ENCODE data around the gene HTR3A.

HTR3A gene

GRCh38 chr11:114000526-114000925 lies 25.6 kb downstream of the HTR3A start:
- no peak for DNase-seq
- no peaks in the 10 kb centered on the region for H3K9me3 ChIP-seq
- H3K4me3 ChIP-seq (ENCODE audit: low read depth, low read length) = no peak overlapping the region
- H3K27me3 ChIP-seq = no peaks in the 10 kb centered on the region
- no peaks in the 10 kb centered on the region for H3K36me3 ChIP-seq
- H3K4me1 ChIP-seq = no peaks in the 10 kb centered on the region
- TF ChIP-seq CTCF (IDR thresholded peaks at IDR 0.05; ENCODE audit: low read depth, low read length) = no peak

- DNase-seq = no peak
- no peak for TF ChIP-seq CTCF (IDR thresholded peaks at IDR 0.05; ENCODE audit: low read depth, low read length)
- H3K36me3 ChIP-seq = no peaks in the 10 kb centered on the region
- H3K4me3 ChIP-seq (ENCODE audit: low read depth, low read length) = no peak overlapping the region
- H3K27me3 ChIP-seq = no peaks in the 10 kb centered on the region
- H3K4me1 ChIP-seq = no peaks in the 10 kb centered on the region
- no peaks in the 10 kb centered on the region for H3K9me3 ChIP-seq
These were observed 26.5 kb downstream of the HTR3A start for GRCh38 chr11:114001416-114001815.

GRCh38 chr11:114008331-114008730 lies 33.4 kb downstream of the HTR3A start:
- Histone ChIP-seq H3K27me3 (0 out of 2 replicates have a peak, but pooled peaks cover 5% of the 10 kb centered on the region), H3K4me1 (no peaks in the 10 kb centered on the region), H3K36me3 (no peaks in the 10 kb centered on the region), H3K4me3 (ENCODE audit: low read depth, low read length) (no peak overlapping the region), H3K9me3 (no peaks in the 10 kb centered on the region)
- TF ChIP-seq CTCF (IDR thresholded peaks at IDR 0.05; ENCODE audit: low read depth, low read length) = no peak
- DNase-seq = no peak

GRCh38 chr11:114010931-114011330 lies 36.0 kb downstream of the HTR3A start:
- TF ChIP-seq CTCF (IDR thresholded peaks at IDR 0.05; ENCODE audit: low read depth, low read length) = no peak
- no peak overlapping the region for H3K4me3 ChIP-seq (ENCODE audit: low read depth, low read length)
- H3K9me3 ChIP-seq = no peaks in the 10 kb centered on the region

GRCh38 chr11:114011443-114011842 lies 36.5 kb downstream of the HTR3A start:
- TF ChIP-seq CTCF (IDR thresholded peaks at IDR 0.05; ENCODE audit: low read depth, low read length) = no peak
- H3K4me3 ChIP-seq (ENCODE audit: low read depth, low read length) = no peak overlapping the region

More at GRCh38 chr11:114010931-114011330, 36.0 kb downstream of the HTR3A start:
- Histone ChIP-seq H3K36me3 (no peaks in the 10 kb centered on the region), H3K4me1 (no peaks in the 10 kb centered on the region), H3K27me3 (0 out of 2 replicates have a peak, but pooled peaks cover 5% of the 10 kb centered on the region)
- no peak for DNase-seq

GRCh38 chr11:114015117-114015516 lies 40.2 kb downstream of the HTR3A start:
- DNase-seq = no peak
- Histone ChIP-seq H3K9me3 (no peaks in the 10 kb centered on the region), H3K4me1 (no peaks in the 10 kb centered on the region), H3K27me3 (0 out of 2 replicates have a peak, but pooled peaks cover 5% of the 10 kb centered on the region), H3K36me3 (no peaks in the 10 kb centered on the region), H3K4me3 (ENCODE audit: low read depth, low read length) (no peak overlapping the region)
- TF ChIP-seq CTCF (IDR thresholded peaks at IDR 0.05; ENCODE audit: low read depth, low read length) = no peak

More at GRCh38 chr11:114011443-114011842, 36.5 kb downstream of the HTR3A start:
- no peak for DNase-seq
- H3K27me3 ChIP-seq = 0 out of 2 replicates have a peak, but pooled peaks cover 5% of the 10 kb centered on the region
- H3K9me3 ChIP-seq = no peaks in the 10 kb centered on the region
- H3K36me3 ChIP-seq = no peaks in the 10 kb centered on the region
- H3K4me1 ChIP-seq = no peaks in the 10 kb centered on the region
